ENCODE measurements around the gene ZNF280B.

DNA sequence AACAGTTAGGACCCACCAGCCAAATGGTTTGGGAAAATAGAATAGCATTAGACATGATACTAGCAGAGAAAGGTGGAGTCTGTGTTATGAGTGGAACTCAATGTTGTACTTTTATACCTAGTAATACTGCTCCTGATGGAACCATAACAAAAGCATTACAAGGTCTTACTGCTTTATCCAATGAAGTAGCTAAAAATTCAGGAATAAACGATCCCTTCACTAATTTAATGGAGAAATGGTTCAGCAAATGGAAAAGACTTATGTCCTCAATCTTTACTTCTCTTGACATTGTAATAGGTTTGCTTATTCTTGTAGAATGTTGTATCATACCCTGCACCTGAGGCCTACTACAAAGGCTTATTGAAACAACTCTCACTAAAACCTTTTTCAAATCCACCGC lies 50.2 kb downstream of the ZNF280B start:
- TF ChIP-seq, protein P1, sequence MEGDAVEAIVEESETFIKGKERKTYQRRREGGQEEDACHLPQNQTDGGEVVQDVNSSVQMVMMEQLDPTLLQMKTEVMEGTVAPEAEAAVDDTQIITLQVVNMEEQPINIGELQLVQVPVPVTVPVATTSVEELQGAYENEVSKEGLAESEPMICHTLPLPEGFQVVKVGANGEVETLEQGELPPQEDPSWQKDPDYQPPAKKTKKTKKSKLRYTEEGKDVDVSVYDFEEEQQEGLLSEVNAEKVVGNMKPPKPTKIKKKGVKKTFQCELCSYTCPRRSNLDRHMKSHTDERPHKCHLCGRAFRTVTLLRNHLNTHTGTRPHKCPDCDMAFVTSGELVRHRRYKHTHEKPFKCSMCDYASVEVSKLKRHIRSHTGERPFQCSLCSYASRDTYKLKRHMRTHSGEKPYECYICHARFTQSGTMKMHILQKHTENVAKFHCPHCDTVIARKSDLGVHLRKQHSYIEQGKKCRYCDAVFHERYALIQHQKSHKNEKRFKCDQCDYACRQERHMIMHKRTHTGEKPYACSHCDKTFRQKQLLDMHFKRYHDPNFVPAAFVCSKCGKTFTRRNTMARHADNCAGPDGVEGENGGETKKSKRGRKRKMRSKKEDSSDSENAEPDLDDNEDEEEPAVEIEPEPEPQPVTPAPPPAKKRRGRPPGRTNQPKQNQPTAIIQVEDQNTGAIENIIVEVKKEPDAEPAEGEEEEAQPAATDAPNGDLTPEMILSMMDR (IDR thresholded peaks at IDR 0.05; ENCODE audit: insufficient read depth, low read depth, low read length): no peak
- no peak for TF ChIP-seq EZH2 (IDR thresholded peaks at IDR 0.05; ENCODE audit: insufficient read depth, low read length)

All from astrocyte (in vitro differentiated cells and primary cell).